Measurements from ENCODE around the gene NHS.
"Not testable (repeated sequence)": the region's sequence is repeated elsewhere in the genome, so short reads cannot be mapped to it uniquely, and the experiment has no call there.

NHS gene

DNA sequence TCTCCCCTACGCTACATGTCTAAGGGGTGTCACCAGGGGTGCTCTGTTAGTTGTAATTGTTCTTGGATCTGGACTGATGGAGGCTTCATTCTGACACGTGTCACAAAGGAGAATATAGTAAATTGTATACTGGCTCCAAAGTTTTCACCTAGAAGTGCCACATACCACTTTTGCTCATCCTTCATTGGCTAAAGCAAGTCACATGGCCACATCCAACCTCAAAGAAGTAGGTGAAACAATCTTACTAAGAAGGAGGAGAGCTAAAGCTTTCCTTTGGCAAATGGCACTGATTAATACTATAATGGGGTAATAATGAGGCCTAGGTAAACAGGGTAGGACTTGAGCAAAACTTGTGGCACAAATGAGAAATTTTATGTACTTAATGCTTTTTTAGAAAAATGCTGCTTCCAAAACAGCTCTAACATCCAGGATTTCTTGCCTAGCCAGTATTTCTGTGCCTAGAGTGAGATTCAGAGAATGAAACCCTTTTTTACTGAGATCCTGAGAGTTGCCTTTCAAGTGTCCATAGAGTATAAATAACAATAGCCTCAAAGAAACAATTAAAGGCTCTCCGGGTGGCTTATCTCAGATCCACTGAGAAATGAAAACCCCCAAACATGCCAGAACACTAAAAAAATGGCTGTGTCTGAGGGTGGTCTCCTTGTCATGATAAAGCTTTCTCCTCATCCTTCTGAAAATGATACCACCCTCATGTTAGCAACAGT lies 34.7 kb downstream of the NHS start:
- no peak for DNase-seq

DNA sequence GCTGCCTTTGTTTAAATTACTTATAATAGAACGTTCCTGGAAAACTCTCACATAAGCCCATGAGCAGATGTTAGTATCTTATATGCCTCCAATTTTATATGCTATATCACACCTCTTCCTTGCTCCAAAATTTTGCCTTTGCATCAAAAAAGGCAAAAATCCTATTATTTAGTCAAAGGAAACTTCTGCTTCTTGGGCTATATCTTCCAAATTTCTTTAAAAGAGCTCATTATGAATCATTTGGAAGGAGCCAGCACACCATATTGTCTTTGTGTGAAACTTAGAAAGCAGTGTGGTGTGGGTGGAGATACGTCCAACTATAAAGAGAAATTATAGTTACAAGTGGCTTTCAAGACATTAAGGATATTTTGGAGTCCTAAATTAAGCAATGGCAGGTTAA lies 35.7 kb downstream of the NHS start:
- no peak for DNase-seq

DNA sequence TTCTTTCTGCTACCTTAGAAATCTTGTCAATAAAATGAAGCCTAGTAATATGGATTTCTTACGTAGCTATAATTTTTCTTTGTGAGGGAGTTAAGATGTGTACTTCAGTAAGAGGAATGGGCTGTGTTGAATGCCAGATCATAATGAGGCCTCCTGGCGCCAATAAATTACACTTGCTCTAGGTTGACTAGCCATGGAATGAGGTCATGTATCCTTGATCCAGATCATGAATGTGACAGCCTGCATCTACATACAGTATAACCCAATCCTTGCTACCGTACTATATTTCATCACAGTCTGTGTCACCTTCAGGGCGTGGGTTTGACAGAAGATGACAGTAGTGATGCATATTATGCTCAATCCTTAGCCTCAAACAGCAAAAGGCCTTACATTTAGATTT lies 36.2 kb downstream of the NHS start:
- DNase-seq: no peak

DNA sequence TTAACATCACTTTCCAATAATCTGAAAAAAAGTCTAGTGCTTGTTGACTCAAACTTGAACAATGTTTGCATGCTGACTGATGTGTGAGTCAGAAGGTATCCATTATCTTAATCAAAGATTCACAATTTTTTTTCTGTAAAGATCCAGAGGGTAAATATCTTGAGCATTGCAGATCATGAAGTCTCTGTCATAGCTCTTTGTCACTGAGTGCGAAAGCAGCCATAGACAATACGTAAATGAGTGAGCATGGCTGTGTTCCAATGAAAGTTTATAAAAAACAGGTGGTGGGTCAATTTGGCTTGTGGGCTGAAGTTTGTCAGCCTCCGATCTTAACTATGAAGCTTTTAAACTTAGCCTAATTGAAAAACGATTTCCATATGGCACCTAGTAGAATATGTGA lies 37.7 kb downstream of the NHS start:
- no peak for DNase-seq

- no peak for DNase-seq
Measured at GRCh38 chrX:17413228-17413627, 38.2 kb downstream of the NHS start.

GRCh38 chrX:17414027-17414658 lies 39.1 kb downstream of the NHS start:
- no peak for DNase-seq

- no peak for DNase-seq
Measured at GRCh38 chrX:17414839-17415238, 39.8 kb downstream of the NHS start.

DNA sequence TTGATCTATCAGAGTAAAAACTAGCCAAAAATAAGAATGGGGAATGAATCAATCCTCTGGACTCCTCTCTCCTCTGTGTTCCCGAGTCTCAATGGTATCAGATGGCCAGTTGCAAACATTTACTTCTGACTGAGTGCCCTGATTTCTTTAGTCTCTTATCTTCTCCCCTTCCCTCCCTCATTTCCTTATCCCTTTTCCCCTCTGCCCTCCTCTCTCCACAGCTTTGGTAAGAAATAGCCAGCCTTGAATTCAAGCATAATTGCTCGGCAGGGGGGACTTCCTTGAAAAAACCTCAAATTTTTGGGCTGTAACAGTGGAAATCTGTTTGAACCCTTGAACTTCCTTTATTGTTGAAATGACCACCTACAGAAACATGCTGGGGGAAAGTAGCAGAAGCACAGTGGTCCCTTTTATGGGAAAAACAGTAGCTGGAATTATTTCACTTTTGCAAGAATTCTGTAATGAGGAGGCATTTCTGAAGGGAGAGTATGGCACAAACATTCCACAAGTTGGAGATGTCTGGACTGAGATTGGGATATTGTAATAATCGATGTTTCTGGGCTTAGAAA lies 40.3 kb downstream of the NHS start:
- DNase-seq: no peak

DNA sequence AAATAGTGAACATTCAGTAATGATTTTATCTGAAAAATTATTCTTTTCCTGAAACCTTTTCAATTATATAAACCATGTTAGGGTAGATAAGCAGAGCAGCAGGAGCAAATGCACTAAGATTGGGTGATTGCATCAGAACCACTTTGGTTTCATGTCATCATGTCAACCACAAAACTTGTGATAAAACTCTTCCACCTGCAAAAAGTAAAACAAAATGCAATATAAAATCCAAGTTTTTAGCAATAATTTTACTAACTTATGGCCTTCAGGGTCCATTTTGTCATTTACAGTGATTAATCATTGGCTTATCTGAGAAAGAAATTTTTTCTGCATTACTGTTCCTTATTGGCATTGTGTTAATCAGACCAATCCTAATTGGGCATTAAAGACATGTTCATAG lies 42.4 kb downstream of the NHS start:
- DNase-seq: no peak

DNA sequence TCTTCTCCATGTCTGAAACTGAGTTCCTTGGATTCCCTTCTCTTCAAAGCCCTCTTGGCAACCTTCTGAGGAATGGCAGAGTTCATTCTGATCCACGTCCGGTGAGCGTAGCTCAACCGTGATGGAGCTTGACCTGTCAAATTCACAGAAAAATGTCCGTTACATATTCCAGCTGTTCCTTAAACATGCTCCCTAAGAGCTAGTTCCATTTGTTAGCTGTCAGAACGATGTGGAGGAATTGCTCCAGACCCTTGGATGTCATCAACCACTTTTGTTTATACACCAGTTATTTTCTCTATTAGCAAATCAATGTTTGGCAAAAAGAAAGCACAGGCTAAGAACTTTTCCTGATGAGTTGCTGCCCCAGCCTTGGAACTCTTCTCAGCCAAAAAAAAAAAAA lies 50.1 kb downstream of the NHS start:
- no peak for DNase-seq

- DNase-seq: no peak
Measured at GRCh38 chrX:17425551-17425950, 50.6 kb downstream of the NHS start.

DNA sequence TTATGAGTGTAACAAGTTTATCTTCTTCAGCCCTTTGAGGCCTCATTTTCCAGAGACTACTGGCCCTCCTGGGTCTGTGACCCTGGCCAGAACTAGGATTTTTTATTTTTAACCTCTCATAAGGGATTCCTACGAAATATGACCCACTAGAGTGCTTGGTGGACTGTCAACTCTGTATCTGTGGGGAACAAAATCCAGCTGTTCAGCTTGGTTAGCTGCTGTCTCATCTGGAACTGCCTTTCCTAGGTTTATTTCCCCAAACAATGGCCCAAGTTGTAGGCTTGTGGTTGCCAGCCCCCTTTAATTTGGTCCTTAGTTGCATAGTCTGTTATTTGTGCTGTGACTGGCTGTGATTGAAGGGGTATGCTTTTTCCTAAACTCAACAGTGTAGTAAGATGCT lies 56.2 kb downstream of the NHS start:
- no peak for DNase-seq

GRCh38 chrX:17432158-17432557 lies 57.2 kb downstream of the NHS start:
- DNase-seq: no peak

DNA sequence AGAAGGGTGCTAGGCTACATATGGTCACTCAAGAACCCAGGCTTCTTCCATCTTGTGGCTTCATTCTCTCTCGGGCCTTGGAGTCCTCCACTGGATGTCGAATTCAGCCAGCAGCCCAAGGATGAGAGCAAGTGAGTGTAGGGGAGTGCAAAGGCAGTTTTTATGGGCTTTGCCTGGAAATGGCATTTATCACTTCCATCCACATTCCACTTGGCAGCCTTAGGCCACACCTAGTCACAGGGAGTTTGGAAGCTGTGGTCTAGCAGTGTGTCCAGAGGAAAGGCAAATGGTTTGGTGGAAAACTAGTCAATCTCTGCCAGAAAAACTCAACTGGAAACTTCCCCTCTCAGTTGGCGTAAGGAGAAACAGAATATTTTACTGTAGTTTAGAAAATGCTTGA lies 59.0 kb downstream of the NHS start:
- no peak for DNase-seq

GRCh38 chrX:17435476-17435875 lies 60.5 kb downstream of the NHS start:
- no peak for DNase-seq

GRCh38 chrX:17438221-17438620 lies 63.2 kb downstream of the NHS start:
- no peak for DNase-seq

- DNase-seq: no peak
Measured at GRCh38 chrX:17440258-17440657, 65.3 kb downstream of the NHS start.

DNA sequence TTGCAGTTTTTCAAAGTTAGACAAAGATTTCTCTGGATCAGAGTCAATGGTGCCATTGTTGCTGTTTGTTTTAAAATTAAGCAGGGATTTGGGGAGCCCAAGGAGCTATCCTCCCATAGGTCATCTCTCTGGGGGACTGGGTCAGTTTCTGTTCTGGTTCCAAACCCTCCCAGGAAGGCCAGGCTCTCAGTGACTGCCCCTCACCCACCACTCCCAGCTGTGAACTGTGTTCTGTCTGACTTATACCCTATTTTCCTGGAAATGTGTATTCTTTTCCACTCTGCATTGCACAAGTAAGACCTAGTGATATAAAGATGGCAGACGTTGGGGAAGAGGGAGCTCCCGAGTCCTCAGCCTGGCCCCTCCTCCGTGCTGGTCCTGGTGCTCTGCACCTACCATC lies 65.8 kb downstream of the NHS start:
- DNase-seq: no peak

DNA sequence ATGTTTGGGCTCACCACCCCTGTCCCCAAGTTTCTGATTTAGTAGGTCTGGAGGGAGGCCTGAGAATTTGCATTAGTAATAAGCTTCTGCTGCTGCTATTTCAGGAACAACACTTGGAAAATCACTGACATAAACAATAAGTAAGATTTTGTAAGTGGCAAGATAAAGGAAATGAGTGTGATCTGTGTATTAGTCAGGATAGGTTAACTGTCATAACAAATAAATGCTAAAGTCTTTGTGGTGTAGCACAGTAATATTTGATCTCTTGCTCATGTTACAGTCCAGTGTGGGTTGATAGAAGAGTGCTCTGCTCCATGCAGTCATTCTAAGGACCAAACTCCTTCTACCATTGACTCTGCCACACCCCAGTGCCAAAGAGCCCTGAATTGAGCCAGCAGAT lies 67.0 kb downstream of the NHS start:
- no peak for DNase-seq

DNA sequence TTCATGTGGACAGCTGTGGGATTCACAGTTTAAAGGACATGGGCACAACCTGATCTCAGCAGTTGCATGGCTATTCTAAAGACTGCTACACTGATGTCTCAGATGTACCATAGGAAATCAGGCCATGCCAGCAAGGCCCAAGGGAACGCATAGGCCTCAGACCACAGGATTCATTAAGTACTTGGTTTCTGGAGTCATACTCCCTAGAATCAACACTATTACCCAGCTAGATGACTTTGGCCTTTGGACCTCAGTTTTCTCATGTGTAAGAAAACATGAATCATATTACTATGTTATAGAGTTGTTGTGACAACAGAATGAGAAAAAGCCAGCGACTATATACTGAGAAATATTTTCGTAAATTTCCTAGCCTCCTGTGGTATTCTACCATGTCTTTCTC lies 67.9 kb downstream of the NHS start:
- DNase-seq: no peak

GRCh38 chrX:17443556-17443955 lies 68.6 kb downstream of the NHS start:
- DNase-seq: no peak

DNA sequence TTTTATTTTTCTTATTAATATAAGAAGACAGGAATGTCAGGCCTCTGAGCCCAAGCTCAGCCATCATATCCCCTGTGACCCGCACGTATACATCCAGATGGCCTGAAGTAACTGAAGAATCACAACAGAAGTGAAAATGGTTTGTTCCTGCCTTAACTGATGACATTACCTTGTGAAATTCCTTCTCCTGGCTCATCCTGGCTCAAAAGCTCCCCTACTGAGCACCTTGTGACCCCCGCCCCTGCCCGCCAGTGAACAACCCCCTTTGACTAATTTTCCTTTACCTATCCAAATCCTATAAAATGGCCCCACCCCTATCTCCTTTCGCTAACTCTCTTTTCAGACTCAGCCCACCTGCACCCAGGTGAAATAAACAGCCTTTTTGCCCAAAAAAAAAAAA lies 71.3 kb downstream of the NHS start:
- DNase-seq: not testable (repeated sequence)

GRCh38 chrX:17448188-17448587 lies 73.2 kb downstream of the NHS start:
- DNase-seq: no peak

DNA sequence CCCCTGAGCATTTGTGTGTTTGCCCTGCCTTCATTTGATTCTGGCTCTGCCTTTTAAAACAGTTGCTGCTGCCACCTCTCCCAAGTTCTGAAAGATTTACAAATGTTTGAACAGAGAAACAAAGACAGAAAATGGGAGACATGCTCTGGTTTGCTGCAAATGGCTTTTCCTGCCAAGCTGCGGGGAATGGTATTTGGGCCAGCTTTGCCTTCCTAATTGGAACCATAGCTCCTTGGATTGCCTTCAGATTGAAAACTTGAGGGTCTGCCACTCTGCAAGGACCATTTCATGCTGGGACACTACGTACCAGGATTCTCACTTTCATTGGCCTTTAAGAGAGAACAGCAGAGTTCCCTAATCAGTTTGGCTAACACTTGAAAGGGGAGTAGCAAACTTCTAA lies 74.9 kb downstream of the NHS start:
- DNase-seq: no peak

DNA sequence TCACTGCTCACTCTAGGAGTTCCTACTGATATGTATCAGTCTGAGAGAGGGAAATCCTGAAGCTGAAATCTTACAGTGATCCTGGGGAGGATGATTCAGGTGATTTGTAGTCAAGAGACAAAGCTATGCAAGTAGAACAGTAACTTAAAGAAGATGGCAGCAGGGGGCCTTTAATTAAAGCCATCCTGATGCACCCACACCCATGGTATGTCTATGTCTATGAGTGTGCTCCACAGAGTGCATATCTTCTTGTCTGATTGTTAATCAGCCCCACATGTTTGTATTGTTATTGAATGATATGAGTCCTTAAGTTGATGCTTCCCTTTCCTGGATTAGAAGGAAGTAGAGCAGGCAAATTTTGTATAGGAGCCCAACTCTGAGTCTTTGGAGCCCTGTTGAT lies 78.8 kb downstream of the NHS start:
- no peak for DNase-seq
